SU-DHL-6 (cell line): ENCODE measurements around the gene GGACT.

Experiments used
- EZH2phosphoT487 ChIP-seq: fragments of 200-600 bp; sonication (generic), shearing (Covaris generic); conservative IDR thresholded peaks from 2 replicates; pipeline ENCODE4 v1.6.1; 2018; ENCODE audit warnings: mild to moderate bottlenecking, antibody characterized with exemption, low read length, moderate library complexity, mixed read lengths
- TF ChIP-seq, protein P1 (sequence below): fragments of 200-600 bp; sonication (generic); IDR thresholded peaks from one replicate; pipeline ENCODE4 v1.5.1; 2017; ENCODE audit warnings: antibody characterized with exemption, mild to moderate bottlenecking, low read length, moderate library complexity; ENCODE audit not compliant: insufficient read depth, poor library complexity, severe bottlenecking

DNA sequence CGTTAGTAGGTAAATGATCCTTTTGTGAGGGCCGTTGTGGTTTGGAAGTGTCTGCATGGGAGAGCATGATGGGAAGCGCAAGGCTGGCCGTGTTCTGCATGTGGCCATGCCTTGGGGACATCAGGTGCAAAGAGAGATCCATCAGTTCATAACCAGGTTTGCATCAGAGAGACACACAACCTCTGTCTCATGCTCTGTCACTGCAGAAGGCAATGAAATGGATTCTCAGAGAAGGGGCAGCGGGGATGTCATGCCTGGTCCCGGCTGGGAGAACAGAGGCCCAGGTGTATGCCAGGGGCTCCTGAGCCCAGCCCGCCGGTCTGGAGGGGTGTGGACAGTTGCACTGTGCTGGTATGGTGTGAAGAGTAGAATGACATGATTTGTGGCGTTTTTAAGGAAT is 60.2 kb downstream of the GGACT start:
- TF ChIP-seq, protein P1, sequence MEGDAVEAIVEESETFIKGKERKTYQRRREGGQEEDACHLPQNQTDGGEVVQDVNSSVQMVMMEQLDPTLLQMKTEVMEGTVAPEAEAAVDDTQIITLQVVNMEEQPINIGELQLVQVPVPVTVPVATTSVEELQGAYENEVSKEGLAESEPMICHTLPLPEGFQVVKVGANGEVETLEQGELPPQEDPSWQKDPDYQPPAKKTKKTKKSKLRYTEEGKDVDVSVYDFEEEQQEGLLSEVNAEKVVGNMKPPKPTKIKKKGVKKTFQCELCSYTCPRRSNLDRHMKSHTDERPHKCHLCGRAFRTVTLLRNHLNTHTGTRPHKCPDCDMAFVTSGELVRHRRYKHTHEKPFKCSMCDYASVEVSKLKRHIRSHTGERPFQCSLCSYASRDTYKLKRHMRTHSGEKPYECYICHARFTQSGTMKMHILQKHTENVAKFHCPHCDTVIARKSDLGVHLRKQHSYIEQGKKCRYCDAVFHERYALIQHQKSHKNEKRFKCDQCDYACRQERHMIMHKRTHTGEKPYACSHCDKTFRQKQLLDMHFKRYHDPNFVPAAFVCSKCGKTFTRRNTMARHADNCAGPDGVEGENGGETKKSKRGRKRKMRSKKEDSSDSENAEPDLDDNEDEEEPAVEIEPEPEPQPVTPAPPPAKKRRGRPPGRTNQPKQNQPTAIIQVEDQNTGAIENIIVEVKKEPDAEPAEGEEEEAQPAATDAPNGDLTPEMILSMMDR: no peak
- no peak for TF ChIP-seq EZH2phosphoT487
